ENCODE measurements around the gene CCN6.

The CCN6 gene

DNA sequence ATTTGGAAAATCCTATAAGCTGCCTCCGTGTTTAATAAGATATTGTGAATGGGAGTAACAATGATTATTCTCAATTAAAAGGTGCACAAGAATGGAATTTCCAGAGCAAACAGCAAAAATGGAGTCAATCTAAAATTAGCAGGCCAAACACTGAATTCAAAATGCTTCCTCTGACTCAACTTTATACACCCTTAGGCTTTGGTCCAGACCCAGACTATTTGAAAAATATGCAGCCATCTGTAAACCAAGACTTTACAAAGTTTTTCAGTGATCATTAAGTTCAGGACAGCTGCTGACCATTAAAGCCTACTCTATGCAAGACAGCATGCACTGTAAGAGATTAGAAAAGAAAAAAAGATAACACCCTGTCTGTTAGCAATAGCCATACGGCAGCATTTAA, 39.4 kb upstream of the CCN6 start:
- Histone ChIP-seq H2AFZ (ENCODE audit: low read depth) (no peak overlapping the region), H3K4me2 (no peak overlapping the region), H3K79me2 (ENCODE audit: insufficient read depth, low read depth) (no peaks in the 10 kb centered on the region), H4K20me1 (ENCODE audit: insufficient read depth) (no peaks in the 10 kb centered on the region), H3K4me3 (IDR thresholded peaks at IDR 0.05; ENCODE audit: insufficient read depth, low read depth, low read length) (no peak overlapping the region), H3K27ac (no peak overlapping the region), H3K9ac (no peak overlapping the region), H3K4me1 (ENCODE audit: low read depth, poor library complexity, severe bottlenecking) (no peaks in the 10 kb centered on the region), H3K27me3 (ENCODE audit: insufficient read depth, low read depth) (no peaks in the 10 kb centered on the region), H3K36me3 (ENCODE audit: insufficient read depth) (no peaks in the 10 kb centered on the region)
- TF ChIP-seq, protein P1, sequence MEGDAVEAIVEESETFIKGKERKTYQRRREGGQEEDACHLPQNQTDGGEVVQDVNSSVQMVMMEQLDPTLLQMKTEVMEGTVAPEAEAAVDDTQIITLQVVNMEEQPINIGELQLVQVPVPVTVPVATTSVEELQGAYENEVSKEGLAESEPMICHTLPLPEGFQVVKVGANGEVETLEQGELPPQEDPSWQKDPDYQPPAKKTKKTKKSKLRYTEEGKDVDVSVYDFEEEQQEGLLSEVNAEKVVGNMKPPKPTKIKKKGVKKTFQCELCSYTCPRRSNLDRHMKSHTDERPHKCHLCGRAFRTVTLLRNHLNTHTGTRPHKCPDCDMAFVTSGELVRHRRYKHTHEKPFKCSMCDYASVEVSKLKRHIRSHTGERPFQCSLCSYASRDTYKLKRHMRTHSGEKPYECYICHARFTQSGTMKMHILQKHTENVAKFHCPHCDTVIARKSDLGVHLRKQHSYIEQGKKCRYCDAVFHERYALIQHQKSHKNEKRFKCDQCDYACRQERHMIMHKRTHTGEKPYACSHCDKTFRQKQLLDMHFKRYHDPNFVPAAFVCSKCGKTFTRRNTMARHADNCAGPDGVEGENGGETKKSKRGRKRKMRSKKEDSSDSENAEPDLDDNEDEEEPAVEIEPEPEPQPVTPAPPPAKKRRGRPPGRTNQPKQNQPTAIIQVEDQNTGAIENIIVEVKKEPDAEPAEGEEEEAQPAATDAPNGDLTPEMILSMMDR (conservative IDR thresholded peaks at IDR 0.05; ENCODE audit: low read depth, low read length) = no peak

DNA sequence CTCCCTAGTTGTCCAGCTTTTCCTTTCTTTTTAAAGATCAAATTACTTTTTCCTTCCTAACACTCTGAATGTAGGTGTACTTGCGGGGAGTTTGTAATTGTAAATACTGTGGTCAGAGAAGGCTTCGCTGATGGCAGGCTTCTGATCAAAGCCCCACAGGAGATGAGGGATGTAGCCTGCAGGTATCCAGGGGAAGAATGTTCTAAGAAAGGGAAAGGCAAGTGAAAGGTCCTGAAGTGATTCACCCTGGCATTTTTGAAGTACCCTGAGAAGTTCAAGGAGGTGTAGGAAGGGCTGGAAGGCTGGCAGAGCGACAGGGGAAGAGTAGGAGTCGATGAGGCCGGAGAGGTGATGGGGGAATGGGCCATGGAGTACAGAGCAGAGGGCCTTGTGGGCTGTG, 38.2 kb upstream of the CCN6 start:
- Histone ChIP-seq H3K79me2 (ENCODE audit: insufficient read depth, low read depth) (no peaks in the 10 kb centered on the region), H3K36me3 (ENCODE audit: insufficient read depth) (no peaks in the 10 kb centered on the region), H3K9ac (no peak overlapping the region), H3K27ac (no peak overlapping the region), H3K4me3 (IDR thresholded peaks at IDR 0.05; ENCODE audit: insufficient read depth, low read depth, low read length) (no peak overlapping the region), H3K4me2 (no peak overlapping the region), H3K4me1 (ENCODE audit: low read depth, poor library complexity, severe bottlenecking) (no peaks in the 10 kb centered on the region), H2AFZ (ENCODE audit: low read depth) (no peak overlapping the region), H4K20me1 (ENCODE audit: insufficient read depth) (no peaks in the 10 kb centered on the region), H3K27me3 (ENCODE audit: insufficient read depth, low read depth) (no peaks in the 10 kb centered on the region)
- TF ChIP-seq, protein P1 (conservative IDR thresholded peaks at IDR 0.05; ENCODE audit: low read depth, low read length) = no peak

DNA sequence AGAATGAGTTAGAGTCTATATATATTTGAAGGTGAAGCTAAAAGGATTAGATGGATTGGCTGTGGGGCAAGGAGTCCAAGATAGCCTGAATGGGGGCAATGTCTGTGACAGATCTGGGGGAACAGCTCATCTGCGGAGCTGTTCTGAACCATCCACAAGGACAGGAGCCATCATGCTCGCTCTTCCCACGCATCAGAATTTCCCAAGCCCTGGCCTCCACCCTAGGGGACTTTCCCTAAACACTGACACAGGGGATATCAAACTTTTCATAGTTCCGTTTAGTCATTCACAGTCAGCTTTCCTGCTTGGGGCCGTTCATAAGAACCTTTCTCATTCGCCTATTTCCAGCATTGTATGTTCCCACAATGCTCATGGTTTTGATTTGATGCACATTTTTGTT, 37.6 kb upstream of the CCN6 start:
- no peaks in the 10 kb centered on the region for H4K20me1 ChIP-seq (ENCODE audit: insufficient read depth)
- no peak overlapping the region for H3K27ac ChIP-seq
- H3K27me3 ChIP-seq (ENCODE audit: insufficient read depth, low read depth) = no peaks in the 10 kb centered on the region
- H3K36me3 ChIP-seq (ENCODE audit: insufficient read depth) = no peaks in the 10 kb centered on the region
- H2AFZ ChIP-seq (ENCODE audit: low read depth) = no peak overlapping the region
- H3K4me1 ChIP-seq (ENCODE audit: low read depth, poor library complexity, severe bottlenecking) = no peaks in the 10 kb centered on the region
- H3K9ac ChIP-seq = no peak overlapping the region
- no peaks in the 10 kb centered on the region for H3K79me2 ChIP-seq (ENCODE audit: insufficient read depth, low read depth)
- TF ChIP-seq, protein P1 (conservative IDR thresholded peaks at IDR 0.05; ENCODE audit: low read depth, low read length) = no peak
- no peak overlapping the region for H3K4me3 ChIP-seq (IDR thresholded peaks at IDR 0.05; ENCODE audit: insufficient read depth, low read depth, low read length)
- H3K4me2 ChIP-seq = no peak overlapping the region

DNA sequence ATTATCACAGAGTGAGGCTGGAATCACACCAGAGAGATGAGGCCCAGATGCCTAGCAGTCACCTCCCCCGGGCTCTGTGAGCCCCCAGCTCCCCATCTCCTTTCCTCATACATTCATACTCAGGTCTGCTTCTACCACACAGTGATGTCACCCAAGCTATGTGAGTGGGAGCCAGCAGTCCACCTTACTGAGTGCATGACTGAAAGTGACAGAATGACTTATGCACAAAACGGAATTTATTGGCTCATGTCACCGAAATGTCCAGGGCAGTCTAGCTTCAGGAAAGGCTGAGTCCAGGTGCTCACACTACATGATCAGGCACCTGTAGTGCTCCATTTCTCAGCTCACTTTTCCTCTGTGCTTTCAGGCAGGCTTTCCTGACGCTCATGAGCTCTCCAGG, 36.7 kb upstream of the CCN6 start:
- Histone ChIP-seq H3K9ac (no peak overlapping the region), H3K4me1 (ENCODE audit: low read depth, poor library complexity, severe bottlenecking) (no peaks in the 10 kb centered on the region), H3K27ac (no peak overlapping the region), H3K4me2 (no peak overlapping the region), H2AFZ (ENCODE audit: low read depth) (no peak overlapping the region), H3K79me2 (ENCODE audit: insufficient read depth, low read depth) (no peaks in the 10 kb centered on the region), H3K27me3 (ENCODE audit: insufficient read depth, low read depth) (no peaks in the 10 kb centered on the region), H3K36me3 (ENCODE audit: insufficient read depth) (no peaks in the 10 kb centered on the region), H4K20me1 (ENCODE audit: insufficient read depth) (no peaks in the 10 kb centered on the region), H3K4me3 (IDR thresholded peaks at IDR 0.05; ENCODE audit: insufficient read depth, low read depth, low read length) (no peak overlapping the region)
- TF ChIP-seq, protein P1 (conservative IDR thresholded peaks at IDR 0.05; ENCODE audit: low read depth, low read length) = no peak
